ENCODE data around the gene MR1. TPM values are rescaled to one million over a fixed set of nuclear protein-coding genes. Genes with fewer than 3 reads are reported as not detected.

Gene MR1
- total RNA-seq, 1 experiment from 2014 or later = 19.6 TPM

- DNase-seq (ENCODE audit: low spot score) = no peak
These were observed 56.9 kb downstream of the MR1 start for GRCh38 chr1:181090641-181091126.

DNA sequence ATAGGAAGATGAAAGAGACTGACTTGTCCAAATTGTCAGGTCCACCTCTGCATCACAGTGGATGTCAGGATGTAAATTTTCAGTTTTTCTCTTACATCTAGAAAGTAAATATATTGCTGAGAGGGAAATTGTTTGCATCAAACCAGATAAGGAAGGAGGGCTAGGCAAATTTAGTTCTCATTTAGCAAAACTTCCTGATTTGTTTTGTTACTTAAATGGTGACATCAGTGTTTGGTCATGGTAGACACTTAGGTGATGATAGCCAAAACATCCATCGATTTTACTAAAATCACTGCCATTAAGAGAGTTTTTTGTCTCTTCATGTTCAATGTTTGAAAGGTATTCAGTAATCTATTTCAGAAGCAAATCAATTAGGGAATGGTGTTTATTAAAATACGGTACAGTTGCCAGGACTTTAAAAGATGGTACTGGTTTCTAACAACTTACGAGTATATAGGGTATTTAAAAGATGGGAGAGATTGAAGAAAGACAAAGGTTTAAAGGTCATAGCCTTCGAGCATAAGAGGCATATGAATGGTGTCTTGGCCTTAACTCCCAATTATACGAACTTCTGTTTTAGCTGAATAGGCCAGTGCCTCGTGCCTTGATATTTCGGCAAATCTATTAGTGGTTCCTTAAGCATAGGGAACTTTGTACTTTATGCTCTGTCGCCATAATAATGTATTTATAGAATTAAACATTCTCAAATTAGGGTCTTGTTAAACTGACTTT is 57.7 kb downstream of the MR1 start:
- DNase-seq (ENCODE audit: low spot score) = no peak

- DNase-seq (ENCODE audit: low spot score) = no peak
These were observed 58.3 kb downstream of the MR1 start for GRCh38 chr1:181092056-181092455.

DNA sequence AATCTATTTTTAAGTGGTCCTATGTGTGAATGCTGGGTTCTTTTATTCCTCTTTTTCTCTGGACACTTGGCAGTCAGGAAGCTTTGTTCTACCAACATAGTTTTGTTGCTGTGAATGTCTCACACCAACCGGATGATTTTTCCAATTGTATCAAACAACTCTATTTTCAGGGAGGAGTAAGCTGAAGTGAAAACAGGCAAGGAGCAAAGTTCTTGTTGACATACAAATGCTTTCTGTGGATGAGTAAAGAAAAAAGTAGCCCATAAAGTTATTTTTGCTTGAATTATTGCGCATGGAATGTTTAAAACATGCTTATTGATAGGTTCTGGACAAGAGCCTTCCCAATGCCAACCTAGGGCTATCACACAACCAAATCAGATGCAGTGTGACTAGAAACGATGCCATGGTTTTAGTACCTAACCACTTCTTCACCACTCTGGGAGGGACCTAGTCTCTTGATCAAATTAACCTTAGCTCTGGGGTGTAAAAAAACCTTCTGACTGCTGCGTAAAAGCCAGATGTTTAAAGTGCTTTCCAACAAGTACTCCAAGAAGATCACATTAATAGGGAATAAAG is 59.2 kb downstream of the MR1 start:
- no peak for DNase-seq (ENCODE audit: low spot score)

GRCh38 chr1:181094416-181095212 is 60.8 kb downstream of the MR1 start:
- DNase-seq (ENCODE audit: low spot score) = peak; percentile 93

DNA sequence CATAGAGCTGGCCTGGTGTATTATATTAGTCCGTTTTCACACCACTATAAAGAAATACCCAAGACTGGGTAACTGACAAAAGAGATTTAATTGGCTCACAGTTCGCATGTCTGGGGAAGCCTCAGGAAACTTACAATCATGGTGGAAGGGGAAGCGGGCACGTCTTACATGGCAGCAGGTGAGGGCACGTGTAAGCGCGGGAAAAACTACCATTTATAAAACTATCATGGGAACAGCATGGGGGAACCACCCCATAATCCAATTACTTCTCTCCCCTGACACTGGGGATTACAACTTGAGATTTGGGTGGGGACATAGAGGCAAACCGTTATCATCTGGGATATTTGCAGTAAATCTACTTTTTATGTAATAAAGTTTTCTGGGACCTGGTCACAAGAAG is 61.5 kb downstream of the MR1 start:
- no peak for DNase-seq (ENCODE audit: low spot score)

DNA sequence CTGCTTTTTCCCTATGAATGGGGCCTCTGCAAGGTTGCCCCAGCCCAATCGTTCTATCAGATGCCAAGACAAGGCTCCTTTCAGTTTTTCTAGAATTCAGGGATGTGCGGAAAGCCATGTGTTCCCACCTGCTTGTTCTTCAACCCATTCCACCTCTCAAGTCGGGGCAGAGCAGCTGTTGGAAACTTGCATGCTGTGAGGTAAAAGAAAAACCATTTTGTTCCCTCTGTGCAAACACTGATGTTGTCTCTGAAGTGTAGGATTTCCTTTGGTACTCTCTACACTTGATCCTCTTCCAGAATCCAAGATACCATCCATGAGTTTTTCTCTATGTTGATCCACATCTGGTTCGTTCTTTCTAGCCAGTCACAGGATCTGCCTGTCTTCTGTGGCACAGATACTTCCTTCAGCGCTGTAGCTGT is 62.0 kb downstream of the MR1 start:
- DNase-seq (ENCODE audit: low spot score) = no peak

DNA sequence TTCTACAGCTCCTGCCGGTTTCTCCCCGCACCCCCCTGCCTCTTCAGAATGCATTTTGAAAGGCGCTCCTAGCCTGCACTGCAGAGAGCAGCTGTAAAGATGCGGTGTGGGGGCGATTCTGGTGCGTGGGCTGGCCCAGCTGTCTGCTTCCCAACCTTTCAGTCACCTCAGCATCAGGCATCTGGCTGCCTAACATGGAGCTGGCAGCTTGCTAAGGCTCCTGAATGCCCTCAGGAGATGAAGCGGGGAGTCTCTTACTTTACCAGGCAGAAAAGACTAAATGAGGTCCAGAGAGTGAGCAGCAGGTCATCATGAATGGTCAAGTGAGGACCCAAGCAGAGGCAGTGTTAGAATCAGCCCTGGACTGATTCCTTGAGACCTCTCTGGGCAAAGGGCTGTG is 63.5 kb downstream of the MR1 start:
- no peak for DNase-seq (ENCODE audit: low spot score)

- DNase-seq (ENCODE audit: low spot score) = peak; percentile 66
These were observed 65.6 kb downstream of the MR1 start for GRCh38 chr1:181099152-181100014.

- DNase-seq (ENCODE audit: low spot score) = no peak
These were observed 66.5 kb downstream of the MR1 start for GRCh38 chr1:181100015-181100905.

GRCh38 chr1:181100934-181101333 is 67.2 kb downstream of the MR1 start:
- no peak for DNase-seq (ENCODE audit: low spot score)

DNA sequence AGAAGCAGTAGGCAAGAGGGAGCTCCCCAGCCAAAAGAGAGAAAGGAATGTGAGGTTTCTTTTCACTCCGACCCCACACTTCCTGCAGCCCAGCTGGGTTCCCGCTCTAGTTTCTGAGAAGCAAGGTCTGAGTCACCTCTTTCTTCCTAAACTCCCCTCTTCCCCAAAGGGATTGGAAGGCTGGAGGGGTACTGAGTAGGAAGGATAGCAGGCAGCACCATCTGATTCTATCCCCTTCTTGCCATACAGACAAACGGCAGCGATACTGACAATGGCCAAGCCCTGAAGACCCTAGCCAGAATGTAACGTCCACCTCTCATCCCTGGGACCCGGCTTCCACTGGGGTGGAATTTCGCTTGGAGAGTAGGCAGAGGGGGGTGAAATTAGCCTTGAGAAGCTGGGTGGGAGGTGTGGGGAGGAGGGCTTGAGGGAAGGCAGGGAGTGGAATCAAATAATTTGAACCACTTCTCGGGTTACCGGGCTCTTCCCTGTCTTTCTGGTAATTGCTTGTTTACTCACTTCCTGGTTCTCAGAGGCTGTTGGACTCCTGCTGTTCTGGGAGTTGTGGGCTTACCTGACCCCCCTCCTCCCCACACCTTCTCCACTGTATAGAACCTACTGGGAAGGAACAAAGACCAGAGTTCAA is 67.9 kb downstream of the MR1 start:
- peak; percentile 92 for DNase-seq (ENCODE audit: low spot score)

GRCh38 chr1:181102841-181103240 is 69.1 kb downstream of the MR1 start:
- DNase-seq (ENCODE audit: low spot score) = no peak

- DNase-seq (ENCODE audit: low spot score) = no peak
These were observed 69.6 kb downstream of the MR1 start for GRCh38 chr1:181103399-181103798.

DNA sequence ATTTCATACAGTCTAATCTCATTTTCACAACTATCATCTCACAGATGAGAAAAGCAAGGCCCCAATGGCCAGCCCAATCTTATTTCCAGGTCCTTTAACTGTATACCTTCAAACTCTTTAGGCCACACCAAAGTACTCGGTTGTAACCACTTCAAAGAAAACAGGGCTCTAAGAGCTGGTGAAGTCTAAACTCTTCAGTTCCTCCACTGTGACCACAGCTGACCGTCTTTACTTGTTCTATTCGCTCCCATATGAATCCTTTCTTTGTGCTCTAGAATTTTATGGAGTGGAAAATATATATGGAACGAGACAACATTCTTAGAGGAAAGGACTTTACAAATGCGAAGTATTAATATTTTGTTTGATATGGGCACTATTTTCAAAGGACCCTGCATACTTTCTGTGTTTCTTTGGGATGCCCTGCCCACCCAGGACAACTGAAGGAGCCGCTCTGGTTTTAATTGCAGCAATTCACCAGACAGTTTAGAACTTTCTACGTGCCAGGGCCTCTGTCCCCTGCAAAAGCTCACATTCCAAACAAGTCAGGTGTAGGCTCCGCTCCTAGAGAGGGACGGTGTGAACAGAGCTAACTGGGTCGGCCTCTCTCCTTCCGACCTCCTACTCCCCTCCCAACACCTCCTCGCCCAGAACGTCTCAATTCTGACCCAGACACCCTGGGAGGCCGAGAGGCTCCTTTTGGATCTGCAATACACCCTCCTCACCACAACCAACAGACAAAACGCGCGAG is 70.4 kb downstream of the MR1 start:
- DNase-seq (ENCODE audit: low spot score) = peak; percentile 48

DNA sequence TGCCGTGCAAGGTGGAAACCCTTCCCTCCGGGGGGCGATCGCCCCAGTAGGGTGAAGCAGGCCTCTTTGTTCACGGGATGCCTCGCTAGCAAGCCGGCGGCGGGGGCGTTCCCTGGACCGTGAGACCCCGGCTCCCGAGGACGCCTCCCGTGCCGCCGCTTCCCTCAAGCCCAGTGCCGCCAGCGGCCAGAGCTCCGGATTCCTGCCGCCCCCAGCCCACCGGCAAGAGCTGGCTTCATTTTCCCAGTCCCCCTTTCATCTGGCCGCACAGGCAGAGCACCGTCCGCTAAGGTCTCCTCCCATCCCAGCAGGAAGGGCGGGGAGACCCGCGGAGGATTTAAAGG is 71.0 kb downstream of the MR1 start:
- DNase-seq (ENCODE audit: low spot score) = no peak

- peak; percentile 74 for DNase-seq (ENCODE audit: low spot score)
These were observed 71.6 kb downstream of the MR1 start for GRCh38 chr1:181105134-181106021.

- DNase-seq (ENCODE audit: low spot score) = no peak
These were observed 72.2 kb downstream of the MR1 start for GRCh38 chr1:181106022-181106312.

- DNase-seq (ENCODE audit: low spot score) = no peak
These were observed 72.7 kb downstream of the MR1 start for GRCh38 chr1:181106479-181106878.

Measured in A172 (cell line).